DLD1 (cell line): ENCODE data around the gene NEO1.

Experiments
- in situ Hi-C: cut with HindIII; loops from 2 replicates; pipeline ENCODE4 v1.10.0; 2017; ENCODE audit warnings: low sequenced_read_pairs

NEO1 gene

DNA sequence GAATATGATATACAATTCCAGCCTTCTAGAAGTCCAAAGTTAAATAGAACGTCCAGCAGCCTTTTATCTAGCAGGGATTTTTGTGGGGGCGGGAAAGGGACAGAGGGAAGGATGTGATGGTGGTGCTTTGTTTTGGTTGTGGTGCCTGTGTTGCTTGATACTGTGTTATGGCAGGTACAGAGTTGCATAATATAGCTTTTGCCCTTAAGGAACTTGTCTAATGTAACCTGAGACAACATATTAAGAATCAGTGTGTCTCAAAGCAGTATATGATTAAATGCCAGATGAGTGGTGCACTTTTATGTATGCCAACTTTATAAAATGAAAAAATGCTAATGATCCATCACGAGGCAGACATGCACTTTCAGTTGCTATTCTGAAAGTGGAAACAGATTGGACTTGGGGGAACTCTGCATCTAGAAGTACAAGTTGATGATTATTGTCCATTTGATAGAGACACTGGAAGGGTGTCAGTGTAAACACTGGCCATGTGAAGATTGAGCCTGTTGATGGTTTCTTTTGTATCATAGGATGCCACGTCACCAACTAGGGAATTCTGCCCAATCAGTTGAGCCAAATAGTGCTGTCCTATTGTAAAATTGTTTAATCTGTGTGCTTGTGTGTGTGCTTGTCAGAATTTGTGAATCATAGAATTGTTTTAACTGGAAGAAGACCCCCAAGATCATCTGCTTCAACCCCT, 23.0 kb downstream of the NEO1 start:
- in situ Hi-C loops, result loop anchor here (25.0 kb wide), 1 partner anchor 313 kb away; no protein-coding TSS in a partner anchor

GRCh38 chr15:73078291-73078690, 26.0 kb downstream of the NEO1 start:
- in situ Hi-C loops, result loop anchor here (25.0 kb wide), 1 partner anchor 316 kb away; no protein-coding TSS in a partner anchor

- in situ Hi-C loops, result loop anchor here (25.0 kb wide), 1 partner anchor 316 kb away; no protein-coding TSS in a partner anchor
Measured at GRCh38 chr15:73078722-73079121, 26.5 kb downstream of the NEO1 start.

GRCh38 chr15:73079565-73079964, 27.3 kb downstream of the NEO1 start:
- in situ Hi-C loops, result loop anchor here (25.0 kb wide), 1 partner anchor 317 kb away; no protein-coding TSS in a partner anchor

- in situ Hi-C loops, result loop anchor here (25.0 kb wide), 1 partner anchor 319 kb away; no protein-coding TSS in a partner anchor
Measured at GRCh38 chr15:73081321-73081958, 29.2 kb downstream of the NEO1 start.

- in situ Hi-C loops, result loop anchor here (25.0 kb wide), 1 partner anchor 321 kb away; no protein-coding TSS in a partner anchor
Measured at GRCh38 chr15:73082812-73083211, 30.5 kb downstream of the NEO1 start.

DNA sequence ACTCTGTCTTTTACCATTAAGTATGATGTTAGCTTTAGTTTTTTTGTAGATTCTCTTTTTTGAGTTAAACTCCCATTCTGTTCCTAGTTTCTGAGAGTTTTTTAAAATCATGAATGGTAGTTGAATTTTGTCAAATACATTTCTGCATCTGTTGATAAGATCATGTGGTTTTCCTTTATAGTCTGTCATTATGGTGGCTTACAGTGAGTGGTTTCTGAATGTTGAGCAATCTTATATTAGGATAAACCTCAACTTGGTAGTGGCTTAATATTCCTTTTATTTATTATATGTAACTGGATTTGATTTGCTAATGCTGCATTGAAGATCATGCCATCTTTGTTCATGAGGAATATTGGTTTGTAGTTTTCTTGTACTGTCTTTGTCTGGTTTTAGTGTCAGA, 34.8 kb downstream of the NEO1 start:
- in situ Hi-C loops, result loop anchor here (25.0 kb wide), 1 partner anchor 325 kb away; no protein-coding TSS in a partner anchor

GRCh38 chr15:73105064-73105463, 52.8 kb downstream of the NEO1 start:
- in situ Hi-C loops, result no loop called here

GRCh38 chr15:73108676-73109075, 56.4 kb downstream of the NEO1 start:
- in situ Hi-C loops, result no loop called here

- in situ Hi-C loops, result no loop called here
Measured at GRCh38 chr15:73109765-73110164, 57.5 kb downstream of the NEO1 start.

DNA sequence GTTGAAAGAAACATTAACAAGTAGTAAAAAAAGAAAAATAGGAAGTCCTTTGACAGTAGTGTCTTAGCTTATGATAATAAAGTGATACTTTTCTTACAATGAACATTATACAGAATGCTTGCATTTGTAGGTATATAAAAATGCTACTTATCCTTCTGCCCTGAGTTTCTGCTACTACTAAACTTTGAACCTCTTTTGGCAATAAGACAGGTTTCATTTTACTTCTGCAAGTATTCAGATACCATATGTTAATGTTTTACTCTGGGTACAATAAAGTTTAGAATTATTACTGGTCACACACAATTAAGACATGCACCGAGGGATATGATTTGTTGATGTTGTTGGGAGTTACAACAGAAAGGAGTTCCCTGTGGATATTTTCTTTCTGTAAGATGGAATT, 57.9 kb downstream of the NEO1 start:
- in situ Hi-C loops, result no loop called here

DNA sequence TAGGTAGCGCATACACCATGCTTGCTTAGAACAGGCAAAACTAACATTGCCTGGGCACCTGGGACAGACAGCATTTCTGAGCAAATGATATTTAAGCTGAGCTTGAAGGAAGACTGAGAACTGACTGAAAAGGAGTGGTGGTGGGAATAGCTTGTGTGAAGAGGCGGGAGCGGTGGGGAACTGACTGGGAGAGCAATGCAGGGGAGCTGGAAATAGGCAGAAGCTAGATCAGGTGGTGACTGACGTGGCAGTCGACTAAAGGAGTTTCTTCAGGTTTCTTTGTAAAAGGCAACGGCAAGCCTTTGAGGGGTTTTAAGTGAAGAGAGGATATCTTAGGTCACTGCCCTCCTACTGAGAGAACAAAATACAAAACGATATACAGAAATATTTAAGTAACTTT, 61.8 kb downstream of the NEO1 start:
- in situ Hi-C loops, result no loop called here

GRCh38 chr15:73116164-73116563, 63.9 kb downstream of the NEO1 start:
- in situ Hi-C loops, result no loop called here

DNA sequence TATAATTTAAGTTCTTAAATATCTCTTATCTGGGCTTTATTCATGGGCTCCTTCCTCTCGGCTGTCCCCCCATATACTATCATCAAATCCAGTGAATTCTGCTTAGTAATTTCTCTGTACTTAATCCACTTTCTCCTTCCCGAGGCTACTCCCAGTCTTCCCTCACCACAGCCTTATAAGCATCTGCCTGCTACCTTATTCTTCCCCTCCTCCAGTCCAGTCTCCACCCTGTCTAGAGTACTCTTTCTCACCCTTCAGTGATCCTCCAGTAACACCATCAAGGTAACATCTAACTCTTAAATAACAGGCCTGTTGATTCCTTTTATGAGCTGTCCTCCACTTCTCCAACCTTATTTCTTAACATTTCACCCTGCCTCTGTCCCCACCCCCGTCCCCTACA, 65.8 kb downstream of the NEO1 start:
- in situ Hi-C loops, result no loop called here

DNA sequence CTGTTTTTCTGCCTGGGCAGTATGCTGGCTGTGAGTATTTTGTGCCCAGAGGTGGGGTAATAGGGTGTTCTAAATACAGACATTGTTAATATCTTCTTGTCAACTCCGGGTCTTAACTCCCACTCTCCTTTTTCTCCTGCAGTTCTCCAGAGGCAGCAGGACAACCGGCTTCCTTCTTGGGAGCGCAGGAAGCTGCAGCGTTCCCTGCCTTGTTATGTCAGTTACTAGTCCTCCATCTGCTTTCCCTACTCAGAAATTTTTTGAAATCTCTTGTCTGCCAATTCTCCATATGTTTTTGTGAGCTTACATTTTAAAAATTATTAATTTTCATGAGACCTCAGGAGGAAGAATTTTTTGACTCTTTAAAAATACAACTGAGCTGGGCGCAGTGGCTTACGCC, 67.2 kb downstream of the NEO1 start:
- in situ Hi-C loops, result no loop called here

- in situ Hi-C loops, result no loop called here
Measured at GRCh38 chr15:73120269-73120668, 68.0 kb downstream of the NEO1 start.

DNA sequence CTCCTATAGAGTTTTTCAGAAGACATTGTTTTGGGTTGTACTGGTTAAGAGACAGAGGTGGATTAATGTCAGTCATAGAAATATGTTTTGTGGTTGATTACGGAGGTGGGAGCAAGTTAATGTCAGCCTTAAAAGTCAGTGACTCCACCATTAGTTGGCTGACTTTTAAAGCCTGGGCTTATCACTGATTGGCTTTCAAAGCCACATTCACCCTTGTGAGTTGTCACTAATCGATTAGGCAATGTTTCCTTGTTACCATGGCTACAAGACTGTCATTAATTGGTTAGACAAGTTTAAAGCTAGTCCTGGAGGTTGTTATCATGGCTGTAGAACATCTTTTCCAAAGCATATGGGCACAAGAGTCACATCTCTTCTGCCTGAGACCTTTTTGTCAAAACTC, 73.0 kb downstream of the NEO1 start:
- in situ Hi-C loops, result no loop called here

DNA sequence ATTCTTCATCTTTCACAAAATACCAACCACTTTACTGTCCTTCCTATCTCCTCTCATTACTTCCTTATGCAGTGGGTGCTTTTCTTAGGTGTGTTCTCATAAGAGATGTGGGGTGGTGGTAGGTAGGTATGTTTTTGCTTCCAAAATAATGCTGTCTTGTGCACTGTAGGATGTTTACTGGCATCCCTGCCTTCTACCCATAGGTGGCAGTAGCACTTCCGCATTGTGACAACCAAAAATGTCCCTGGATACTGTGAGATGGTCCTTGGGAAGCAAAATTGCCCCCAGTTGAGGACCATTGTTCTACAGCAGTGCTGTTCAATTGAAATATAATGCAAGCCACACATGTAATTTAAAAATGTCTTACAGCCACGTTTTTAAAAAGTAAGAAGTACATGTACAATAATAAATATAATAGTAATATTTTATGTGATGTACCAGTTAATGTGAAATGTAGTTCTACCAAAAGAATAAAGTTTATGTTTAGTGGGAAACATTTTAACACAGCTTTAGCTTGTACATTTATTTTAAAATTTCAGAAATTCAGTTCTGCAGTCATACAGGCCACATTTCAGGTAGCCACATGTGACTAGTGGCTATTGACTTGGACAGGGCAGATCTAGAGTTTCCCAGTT, 75.2 kb downstream of the NEO1 start:
- in situ Hi-C loops, result no loop called here

- in situ Hi-C loops, result no loop called here
Measured at GRCh38 chr15:73130830-73131229, 78.6 kb downstream of the NEO1 start.

GRCh38 chr15:73134196-73134595, 81.9 kb downstream of the NEO1 start:
- in situ Hi-C loops, result no loop called here

- in situ Hi-C loops, result no loop called here
Measured at GRCh38 chr15:73139041-73139743, 86.9 kb downstream of the NEO1 start.
